Smooth muscle cell (in vitro differentiated cells): ENCODE results near the gene ADGRA1. TPM values are rescaled to one million over a fixed set of nuclear protein-coding genes. Genes with fewer than 3 reads are reported as not detected.

Experiments used
- DNase-seq: peaks from one replicate; lab custom pipeline; 2025; ENCODE audit not compliant: unreplicated experiment; lab: John Stamatoyannopoulos, UW
- H2AFZ ChIP-seq: fragments of 200-600 bp; sonication (generic); 2 replicates; pipeline ENCODE4 v1.6.0; 2016; ENCODE audit warnings: antibody characterized with exemption, low read depth, mild to moderate bottlenecking
- H3F3A ChIP-seq: fragments of 200-600 bp; sonication (generic); 2 replicates; pipeline ENCODE4 v1.6.0; 2017; ENCODE audit warnings: antibody characterized with exemption, low read depth
- H3K27ac ChIP-seq: fragments of 200-600 bp; sonication (generic); 2 replicates; pipeline ENCODE4 v1.5.1; 2016; ENCODE audit warnings: low read depth, mild to moderate bottlenecking
- H3K27me3 ChIP-seq: fragments of 200-600 bp; sonication (generic); 2 replicates; pipeline ENCODE4 v1.6.1; 2016; ENCODE audit warnings: low read depth, mild to moderate bottlenecking
- H3K36me3 ChIP-seq: fragments of 200-600 bp; sonication (generic); 2 replicates; pipeline ENCODE4 v1.5.1; 2016; ENCODE audit warnings: low read depth
- H3K4me1 ChIP-seq: fragments of 200-600 bp; sonication (generic); 2 replicates; pipeline ENCODE4 v1.5.1; 2016; ENCODE audit warnings: low read depth
- H3K4me2 ChIP-seq: fragments of 200-600 bp; sonication (generic); 2 replicates; pipeline ENCODE4 v1.6.0; 2016; ENCODE audit warnings: mild to moderate bottlenecking
- H3K4me3 ChIP-seq: fragments of 200-600 bp; sonication (generic); 2 replicates; pipeline ENCODE4 v1.5.1; 2016; ENCODE audit warnings: mild to moderate bottlenecking
- H3K79me2 ChIP-seq: fragments of 200-600 bp; sonication (generic); 2 replicates; pipeline ENCODE4 v1.6.0; 2016; ENCODE audit warnings: low read depth, mild to moderate bottlenecking
- H3K9ac ChIP-seq: fragments of 200-600 bp; sonication (generic); 2 replicates; pipeline ENCODE4 v1.6.0; 2016; ENCODE audit warnings: low read depth
- H3K9me3 ChIP-seq: fragments of 200-600 bp; sonication (generic); replicated peaks from 2 replicates; pipeline ENCODE4 v1.5.1; 2016; ENCODE audit warnings: low read depth
- H4K20me1 ChIP-seq: fragments of 200-600 bp; sonication (generic); 2 replicates; pipeline ENCODE4 v1.6.0; 2016; ENCODE audit warnings: low read depth
- CTCF ChIP-seq: fragments of 200-600 bp; sonication (generic); IDR thresholded peaks from 2 replicates; pipeline ENCODE4 v1.5.1; 2017; ENCODE audit warnings: borderline replicate concordance, mild to moderate bottlenecking, antibody characterized with exemption; ENCODE audit not compliant: insufficient read depth, poor library complexity, severe bottlenecking
- WGBS: methylation state at CpG from one replicate; pipeline ENCODE4 v1.1.7; 2016; ENCODE audit warnings: low lambda C conversion rate; 5-methylcytosine and 5-hydroxymethylcytosine counted together
- polyA plus RNA-seq: library from polyadenylated mRNA; unstranded; fragments of >200 nt; fragmentation: Nextera tagmentation; extraction: Ambion mirVana; gene quantifications from 2 replicates; pipeline ENCODE4 v1.2.1, GENCODE V29; 2016
- total RNA-seq: library from RNA; depleted of rRNA; stranded (reverse); fragments of >200 nt; gene quantifications from 2 replicates; pipeline ENCODE4 v1.2.3, GENCODE V29; 2014

Gene ADGRA1
- total and polyA plus RNA-seq, 2 experiments from 2014 or later: not detected

- Histone ChIP-seq H3K27ac (no peak overlapping the region), H3K36me3 (no peaks in the 10 kb centered on the region), H3F3A (no peaks in the 10 kb centered on the region), H3K9me3 (no peaks in the 10 kb centered on the region), H2AFZ (no peak overlapping the region), H3K79me2 (no peaks in the 10 kb centered on the region), H3K4me2 (no peak overlapping the region), H4K20me1 (no peaks in the 10 kb centered on the region), H3K4me1 (no peaks in the 10 kb centered on the region), H3K9ac (no peak overlapping the region), H3K27me3 (no peaks in the 10 kb centered on the region), H3K4me3 (no peak overlapping the region)
- no peak for TF ChIP-seq CTCF
- DNase-seq: no peak
- 95% methylated on average over 23 of the region's 23 CpGs for WGBS
Measured at GRCh38 chr10:133062085-133062484, 25.6 kb upstream of the ADGRA1 start.

GRCh38 chr10:133062635-133063034, 25.1 kb upstream of the ADGRA1 start:
- H3K9ac ChIP-seq: no peak overlapping the region
- H3F3A ChIP-seq: no peaks in the 10 kb centered on the region
- H4K20me1 ChIP-seq: no peaks in the 10 kb centered on the region
- H2AFZ ChIP-seq: no peak overlapping the region
- 89% methylated on average over 17 of the region's 23 CpGs for WGBS
- H3K27ac ChIP-seq: no peak overlapping the region
- H3K9me3 ChIP-seq: no peaks in the 10 kb centered on the region
- no peaks in the 10 kb centered on the region for H3K27me3 ChIP-seq
- DNase-seq: no peak
- no peaks in the 10 kb centered on the region for H3K36me3 ChIP-seq
- H3K79me2 ChIP-seq: no peaks in the 10 kb centered on the region
- no peak for TF ChIP-seq CTCF
- no peak overlapping the region for H3K4me2 ChIP-seq
- no peak overlapping the region for H3K4me3 ChIP-seq
- no peaks in the 10 kb centered on the region for H3K4me1 ChIP-seq

- H3K36me3 ChIP-seq: no peaks in the 10 kb centered on the region
- no peaks in the 10 kb centered on the region for H3F3A ChIP-seq
- no peaks in the 10 kb centered on the region for H3K9me3 ChIP-seq
- H3K4me2 ChIP-seq: no peak overlapping the region
- no peaks in the 10 kb centered on the region for H3K79me2 ChIP-seq
- WGBS: 78% methylated on average over 26 of the region's 26 CpGs
- DNase-seq: no peak
- H3K4me1 ChIP-seq: no peaks in the 10 kb centered on the region
- no peak for TF ChIP-seq CTCF
- no peaks in the 10 kb centered on the region for H3K27me3 ChIP-seq
- H3K27ac ChIP-seq: no peak overlapping the region
- H4K20me1 ChIP-seq: no peaks in the 10 kb centered on the region
- H2AFZ ChIP-seq: no peak overlapping the region
- no peak overlapping the region for H3K4me3 ChIP-seq
- H3K9ac ChIP-seq: no peak overlapping the region
Measured at GRCh38 chr10:133067149-133068105, 20.3 kb upstream of the ADGRA1 start.
